ENCODE results near the gene COPS9.

The COPS9 gene

DNA sequence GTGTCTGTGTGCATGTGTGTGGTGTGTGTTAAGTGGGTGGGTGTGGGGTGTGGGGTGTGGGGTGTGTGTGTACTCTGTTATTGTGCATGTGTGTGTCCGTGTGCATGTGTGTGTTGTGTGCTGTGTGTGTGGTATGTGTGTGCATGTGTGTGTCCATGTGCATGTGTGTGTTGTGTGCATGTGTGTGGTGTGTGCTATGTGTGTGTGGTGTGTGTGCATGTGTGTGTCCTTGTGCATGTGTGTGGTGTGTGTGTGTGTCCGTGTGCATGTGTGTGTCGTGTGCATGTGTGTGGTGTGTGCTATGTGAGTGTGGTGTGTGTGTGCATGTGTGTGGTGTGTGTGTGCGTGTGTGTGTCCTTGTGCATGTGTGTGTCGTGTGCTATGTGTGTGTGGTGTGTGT is 11.3 kb upstream of the COPS9 start:
- no peak for DNase-seq

DNA sequence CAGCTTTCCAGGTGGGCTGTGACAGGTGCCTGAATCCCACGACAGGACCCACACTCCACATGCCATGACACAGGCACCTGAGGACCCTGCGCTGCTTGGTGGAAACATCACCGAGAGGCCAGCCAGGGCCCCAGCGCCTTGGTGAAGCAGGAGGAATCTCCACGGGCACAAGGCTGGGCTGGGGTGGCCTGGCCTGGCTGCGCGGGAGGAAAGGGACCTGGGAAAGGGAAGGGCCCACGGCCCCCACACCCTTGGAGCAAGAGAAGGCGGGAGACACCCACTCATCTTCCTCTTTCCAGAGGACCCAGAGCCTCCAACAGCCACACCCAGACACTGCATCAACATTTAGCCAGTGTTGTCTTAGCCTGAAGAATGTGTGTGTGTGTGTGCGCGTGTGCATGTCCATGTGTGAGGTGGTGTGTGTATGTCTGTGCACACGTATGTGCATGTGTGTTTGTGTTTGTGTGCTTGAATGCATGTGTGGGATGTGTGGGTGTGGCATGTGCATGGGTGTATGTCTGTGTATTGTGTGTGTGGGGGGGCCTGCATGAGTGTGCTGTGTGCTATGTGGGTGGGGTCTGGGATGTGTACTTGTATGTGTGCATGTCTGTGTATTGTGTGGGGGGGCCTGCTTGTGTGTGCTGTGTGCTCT is 10.6 kb upstream of the COPS9 start:
- no peak for DNase-seq

DNA sequence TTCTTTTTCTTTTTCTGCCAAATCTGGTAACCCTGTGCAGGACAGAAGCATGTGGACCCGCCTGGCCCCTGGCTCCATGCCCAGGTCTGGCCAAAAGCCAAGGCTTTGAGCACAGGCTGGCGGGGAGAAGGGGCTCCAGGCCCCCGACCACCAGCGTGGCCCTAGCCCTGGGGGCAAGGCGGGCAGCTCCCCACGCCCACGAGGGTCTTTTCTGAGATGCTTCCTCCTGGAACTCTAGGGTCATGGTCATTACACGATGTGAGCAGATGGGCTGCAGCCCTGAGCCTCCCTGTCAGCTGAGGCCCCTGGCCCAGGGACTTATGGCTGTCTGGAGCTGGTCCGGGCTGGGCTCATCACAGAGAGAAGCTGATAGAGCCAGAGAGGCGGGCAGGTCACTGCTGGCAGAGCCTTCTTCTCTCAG is 10.0 kb upstream of the COPS9 start:
- DNase-seq = no peak

DNA sequence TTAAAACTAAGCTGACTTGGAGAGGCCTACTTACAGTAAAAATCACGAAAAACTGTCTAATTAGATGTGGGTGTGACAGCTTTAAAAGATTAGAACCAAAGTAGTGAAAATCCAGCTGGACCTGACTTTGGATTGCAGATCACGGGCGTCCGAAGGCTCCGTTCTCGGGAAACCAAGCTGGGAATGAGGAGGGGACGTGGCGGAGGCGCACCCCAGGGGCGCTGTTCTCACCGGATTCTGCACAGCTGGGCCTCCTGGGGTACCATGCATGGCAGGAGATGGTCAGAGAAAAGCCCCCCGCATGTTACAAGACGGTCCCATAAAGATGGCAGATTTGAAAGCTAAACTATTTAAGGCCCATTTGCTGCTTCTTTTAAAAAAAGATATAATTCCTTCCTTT is 9.4 kb upstream of the COPS9 start:
- DNase-seq = no peak

GRCh38 chr2:240144649-240145261 is 8.7 kb upstream of the COPS9 start:
- DNase-seq = no peak

DNA sequence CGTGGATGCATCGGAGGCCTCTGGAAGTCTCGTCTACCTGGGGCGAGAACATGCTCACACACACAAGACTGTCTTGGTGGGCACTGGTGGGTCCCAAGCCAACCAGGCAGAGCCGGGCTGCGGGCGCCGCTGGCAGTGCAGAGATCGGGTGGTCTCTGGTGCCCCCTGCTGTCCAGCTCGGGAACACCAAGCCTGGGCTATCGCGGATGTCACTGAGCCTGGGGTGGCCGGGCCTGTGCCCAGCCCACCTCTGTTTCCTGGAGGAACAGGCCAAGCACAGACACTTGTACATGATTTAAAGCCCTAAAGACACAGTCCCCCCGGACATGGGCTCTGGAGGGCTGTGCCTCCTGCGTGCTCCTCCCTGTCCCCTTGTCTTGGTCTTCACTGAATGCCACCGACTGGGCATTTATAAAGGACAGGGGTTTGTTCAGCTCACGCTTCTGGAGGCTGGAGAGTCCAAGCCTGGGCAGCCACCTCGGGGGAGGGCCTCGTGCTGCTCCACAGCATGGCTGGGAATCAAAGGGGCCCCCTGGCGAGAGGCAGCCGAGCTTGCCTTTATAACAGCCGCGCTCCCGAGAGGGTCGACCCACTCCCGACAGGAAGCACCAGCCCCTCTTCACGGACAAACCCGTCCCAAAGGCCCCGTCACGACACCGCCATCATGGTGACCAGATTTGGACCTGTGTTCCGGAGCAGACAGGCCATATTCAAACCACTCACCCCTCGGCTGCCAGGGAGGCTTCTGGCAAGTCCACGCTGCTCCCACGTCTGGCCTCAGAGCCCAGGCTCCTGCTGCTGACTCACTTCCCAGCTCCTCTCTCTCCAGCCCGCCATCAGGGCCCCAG is 7.9 kb upstream of the COPS9 start:
- DNase-seq = peak; percentile 64 to 81

GRCh38 chr2:240143276-240143675 is 7.2 kb upstream of the COPS9 start:
- DNase-seq = no peak

GRCh38 chr2:240142859-240143258 is 6.8 kb upstream of the COPS9 start:
- DNase-seq = no peak

DNA sequence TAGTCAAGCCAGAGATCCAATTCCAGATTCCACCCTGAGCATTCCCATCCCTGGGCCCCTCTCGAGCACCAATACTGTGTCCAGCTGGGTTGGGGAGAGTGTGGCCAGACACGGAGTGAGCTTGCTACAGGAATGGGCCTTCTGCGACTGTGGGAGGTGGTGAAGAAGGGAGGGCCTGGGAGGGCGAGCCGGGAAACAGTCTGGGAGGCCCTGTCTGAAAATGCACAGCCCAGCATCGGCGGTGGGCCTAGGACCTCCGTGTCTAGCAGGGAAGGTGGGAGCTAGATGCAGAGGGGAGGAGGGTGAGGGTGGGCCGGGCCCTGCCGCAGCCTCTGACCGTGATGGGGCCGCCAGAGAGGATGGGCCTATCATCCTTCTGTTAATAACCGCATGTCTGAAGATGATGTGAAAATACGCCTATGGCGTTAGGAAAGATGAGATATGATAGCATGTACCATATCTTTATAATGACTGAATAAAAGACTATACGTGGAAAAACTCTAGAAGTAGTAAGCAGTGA is 6.2 kb upstream of the COPS9 start:
- no peak for DNase-seq

- DNase-seq = no peak
Observed at GRCh38 chr2:240141736-240142135, 5.6 kb upstream of the COPS9 start.

DNA sequence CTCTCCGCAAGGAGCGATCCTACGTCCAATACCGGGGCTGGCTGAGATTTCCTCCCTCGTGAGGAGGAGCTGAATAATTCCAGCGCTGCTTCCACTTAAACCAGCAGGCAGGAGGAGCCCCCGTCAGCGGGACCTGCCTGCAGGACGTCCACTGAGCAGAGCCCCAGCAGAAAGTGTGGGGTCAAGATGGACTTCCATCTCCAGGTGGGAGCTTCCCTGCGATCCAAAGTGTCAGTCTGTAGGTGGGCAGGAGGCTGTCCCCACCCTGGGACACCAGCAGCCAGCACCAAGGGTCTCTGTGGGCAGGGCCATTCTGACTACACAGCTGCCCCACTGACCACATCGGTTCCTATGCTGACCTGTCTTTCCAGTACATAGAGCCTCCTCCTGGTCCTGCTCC is 4.8 kb upstream of the COPS9 start:
- DNase-seq = no peak

DNA sequence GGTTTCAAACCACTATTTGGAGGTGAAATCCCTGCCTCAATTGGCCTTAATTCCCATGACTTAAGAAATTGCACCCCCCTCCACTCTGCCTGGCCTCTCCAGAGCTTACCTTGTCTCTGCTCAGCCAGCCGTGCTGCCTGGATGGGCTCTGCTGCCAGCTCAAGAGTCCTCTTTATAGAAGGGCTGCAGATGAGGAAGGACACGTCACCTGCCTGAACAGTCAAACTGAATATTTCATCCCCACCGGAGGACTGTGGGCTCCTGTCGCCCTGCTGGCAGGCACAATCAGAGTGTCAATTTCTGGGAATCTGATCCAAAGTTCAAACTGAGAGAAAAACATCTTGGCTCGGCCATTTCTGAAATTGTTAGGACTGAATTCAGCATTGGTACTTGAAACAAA is 4.4 kb upstream of the COPS9 start, which contains the start of gene OTOS:
Gene OTOS (minus strand): TSS at position 148 of the 400 bp plus-strand sequence. CDS start 332 bp downstream, outside the sequence.
- DNase-seq = no peak

DNA sequence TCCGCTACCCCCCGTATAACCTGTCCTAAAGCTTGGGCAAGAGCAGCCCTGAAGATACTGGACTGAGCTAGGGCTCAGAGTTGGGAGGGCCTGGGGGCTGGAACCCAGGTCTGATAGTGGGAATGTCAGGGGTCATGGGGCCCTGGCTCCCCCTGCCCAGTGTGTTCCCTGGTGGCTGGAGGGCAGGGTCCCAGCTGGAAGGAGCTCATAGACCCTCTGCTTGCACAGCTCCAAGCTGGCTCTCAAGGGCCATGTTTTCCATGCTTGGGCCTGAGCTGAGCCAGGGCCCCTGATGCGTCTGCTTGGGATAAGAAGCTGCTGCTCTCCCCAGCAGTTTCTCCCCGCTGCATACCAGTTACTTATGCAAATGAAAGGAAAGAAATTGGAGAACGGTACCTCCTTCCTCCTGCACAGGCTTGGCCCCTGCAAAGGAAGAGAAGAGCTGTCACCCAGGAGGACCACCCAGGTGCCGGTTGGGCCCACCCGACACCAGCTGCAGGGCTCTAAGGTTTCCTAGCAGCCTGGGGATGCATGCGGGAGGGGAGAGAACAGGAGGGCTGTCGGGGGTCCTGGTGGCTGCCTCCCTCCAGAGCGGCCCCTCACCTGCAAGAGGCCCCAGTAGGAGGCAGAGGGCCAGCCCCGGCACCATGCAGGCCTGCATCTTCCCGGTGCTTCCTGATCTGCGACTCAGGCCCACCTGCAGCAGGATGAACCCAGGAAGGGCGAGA is 3.7 kb upstream of the COPS9 start:
- no peak for DNase-seq

DNA sequence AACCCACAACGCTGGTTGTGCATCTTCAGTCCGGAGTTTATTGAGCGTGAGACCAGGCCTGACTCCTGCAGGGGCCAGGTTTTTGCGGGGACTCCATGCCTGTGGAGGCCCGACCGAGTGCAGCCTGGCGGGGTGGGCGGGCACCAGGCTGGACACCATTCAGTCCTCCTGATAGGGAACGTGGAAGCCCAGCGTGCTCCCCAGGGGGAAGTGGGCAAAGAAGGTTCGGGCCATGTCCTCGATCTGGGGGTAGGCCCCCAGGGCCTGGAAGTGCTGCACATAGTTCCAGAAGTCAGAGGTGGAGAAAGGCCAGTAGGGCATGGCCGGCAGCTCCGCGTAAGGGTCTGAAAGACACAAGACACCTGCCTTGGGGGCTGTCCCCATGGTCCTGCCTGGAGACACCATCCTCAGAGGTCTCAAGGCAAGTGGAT is 2.9 kb upstream of the COPS9 start:
- DNase-seq = no peak

GRCh38 chr2:240138254-240138984 is 2.3 kb upstream of the COPS9 start:
- no peak for DNase-seq

DNA sequence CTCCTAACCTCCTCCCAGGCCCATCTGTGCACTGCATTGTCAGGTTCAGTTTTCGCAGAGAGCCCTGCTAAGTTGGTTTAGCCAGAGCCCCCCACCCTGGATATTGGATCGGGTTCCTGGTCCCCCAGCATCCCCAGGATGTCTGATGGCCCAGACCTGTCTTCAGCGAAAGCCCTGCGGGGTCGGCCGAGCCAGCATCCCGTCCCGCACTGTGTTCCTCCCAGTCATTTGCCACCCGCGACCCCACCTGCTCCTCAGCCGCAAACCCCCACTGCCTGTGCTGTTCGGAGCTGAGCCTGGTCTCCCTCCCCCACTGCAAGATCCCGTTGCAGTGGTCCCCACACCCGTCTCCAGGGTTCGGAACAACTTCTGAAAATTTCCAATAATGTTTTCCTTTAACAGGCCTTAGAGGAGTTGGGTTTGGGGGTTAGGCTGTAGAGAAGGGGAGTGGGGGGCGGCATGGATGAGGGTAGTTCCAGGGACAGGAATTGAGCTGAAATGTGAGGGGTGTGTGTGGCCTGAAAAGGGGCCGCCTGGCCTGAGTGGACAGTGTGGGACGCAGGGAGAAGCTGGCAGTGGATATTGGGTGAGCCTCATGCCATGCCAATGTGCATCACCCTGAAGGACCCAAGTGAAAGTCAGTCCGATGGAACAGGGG is 1.6 kb upstream of the COPS9 start:
- no peak for DNase-seq

DNA sequence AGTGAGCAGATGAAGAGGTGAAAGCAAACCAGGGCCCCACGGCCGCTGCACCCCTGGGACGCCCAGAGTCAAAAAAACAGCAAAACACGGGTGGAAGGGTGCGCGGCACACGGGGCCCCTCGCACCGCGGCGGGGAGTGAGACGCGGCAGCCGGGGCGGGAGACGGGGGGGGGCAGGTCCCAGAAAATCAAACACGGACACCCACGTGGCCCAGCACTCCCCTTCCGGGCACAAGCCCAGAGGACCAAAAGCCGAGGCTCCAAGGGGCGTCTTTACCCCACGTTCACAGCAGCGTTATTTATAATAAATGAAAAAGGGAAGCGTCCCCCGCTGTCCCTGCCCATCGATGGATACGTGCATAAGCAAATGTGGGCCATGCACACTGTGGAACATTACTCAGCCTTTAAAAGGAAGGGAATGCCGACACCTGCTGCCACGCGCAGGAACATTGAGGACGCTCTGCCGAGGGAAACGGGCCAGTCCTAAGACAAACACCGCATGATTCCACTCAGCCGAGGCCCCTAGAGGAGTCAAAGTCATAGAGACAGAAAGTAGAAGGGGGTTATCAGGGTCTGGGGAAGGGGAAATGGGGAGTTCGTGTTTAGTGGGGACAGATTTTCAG is 677 bp upstream of the COPS9 start:
- DNase-seq = peak; percentile 29 to 35

DNA sequence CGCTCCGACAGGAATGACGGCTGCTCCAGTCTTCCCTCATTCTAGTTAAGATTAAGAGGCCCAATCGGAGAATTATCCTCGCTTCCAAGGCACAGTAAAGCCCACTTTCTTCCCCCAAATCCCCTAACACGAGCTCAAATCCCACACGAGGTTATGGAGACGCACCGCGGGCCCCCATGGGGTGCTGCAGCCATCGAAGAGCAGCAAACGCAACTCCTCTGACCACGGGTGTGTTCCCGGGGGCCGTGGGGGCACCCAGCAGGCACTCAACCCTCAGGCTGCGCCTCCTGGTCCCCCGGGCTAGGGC is 446 bp downstream of the COPS9 start:
- no peak for DNase-seq

GRCh38 chr2:240134956-240135520 is 1.1 kb downstream of the COPS9 start:
- no peak for DNase-seq

DNA sequence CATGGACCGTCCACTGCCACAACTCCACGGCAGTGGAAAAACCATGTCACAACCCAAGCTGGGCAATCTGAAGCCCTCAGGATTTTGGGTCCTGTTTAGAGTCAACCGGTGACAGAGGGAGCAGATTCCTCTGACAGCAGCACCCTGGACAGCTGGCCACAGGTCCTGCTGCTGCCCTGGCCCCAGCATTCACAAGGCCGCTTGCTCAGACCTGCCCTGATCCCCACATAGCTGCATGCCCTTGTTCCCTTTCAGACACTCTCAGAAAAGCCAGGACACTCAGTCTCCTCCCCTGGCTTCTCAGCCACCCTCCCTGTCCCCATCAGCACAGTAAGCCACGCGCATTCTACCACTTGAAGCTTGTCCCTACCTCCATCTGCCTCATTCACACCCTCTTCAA is 1.6 kb downstream of the COPS9 start:
- DNase-seq = no peak

DNA sequence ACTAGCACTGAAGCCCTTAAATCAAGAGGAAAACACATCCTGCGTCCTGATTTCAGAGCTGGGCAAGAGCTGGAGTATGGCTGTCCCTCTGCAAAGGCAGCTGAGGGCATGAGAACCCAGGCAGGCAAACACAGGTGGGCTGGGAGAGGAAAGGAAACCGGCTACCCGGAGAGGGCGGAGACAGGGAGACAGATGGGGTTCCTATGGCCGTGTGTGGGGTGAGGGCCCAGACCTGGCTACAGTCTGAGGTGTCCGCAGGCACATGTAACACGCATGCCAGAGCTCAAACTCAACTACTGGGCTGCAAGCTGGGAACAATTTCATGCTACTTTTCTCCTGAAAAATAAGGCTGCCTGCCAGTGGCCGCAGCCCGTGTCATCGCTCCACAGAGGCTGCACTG is 2.7 kb downstream of the COPS9 start:
- DNase-seq = no peak

Measured in stimulated activated CD4-positive, alpha-beta T cell treated with anti-CD3 and anti-CD28 coated beads, Interleukin-4, amount 100 ng/mL, for 4 hours (primary cell).